Kidney (tissue), 14 donors: ENCODE data around the gene ABCG1. TPM values are rescaled to one million over a fixed set of nuclear protein-coding genes. Genes with fewer than 3 reads are reported as not detected.

Experiments
- DNase-seq, 5 donors: peaks; one replicate each; pipeline ENCODE4 v3.0.0-alpha.2; 2013 to 2020
- FAIRE-seq: peaks from 2 replicates; lab custom pipeline; 2012; peaks lifted over from hg19 to GRCh38; lab: Jason Lieb, UNC
- H3K27ac ChIP-seq, 2 donors: one replicate each; pipeline ENCODE4 v1.7.0; 2013; ENCODE audit warnings: low read depth in 2 of 2, low read length in 2 of 2, inconsistent platforms in 1 of 2
- H3K27me3 ChIP-seq: one replicate; pipeline ENCODE4 v1.7.1; 2013; ENCODE audit warnings: low read length, inconsistent platforms; ENCODE audit not compliant: control insufficient read depth, insufficient read depth
- H3K36me3 ChIP-seq, 3 donors: one replicate each; pipeline versions ENCODE4 v1.7.0 to v1.7.1; 2013; ENCODE audit warnings: low read length in 3 of 3, control low read depth in 1 of 3, inconsistent platforms in 1 of 3; ENCODE audit not compliant: insufficient read depth in 3 of 3, control insufficient read depth in 2 of 3
- H3K4me1 ChIP-seq, 3 donors: one replicate each; pipeline versions ENCODE4 v1.7.0 to v1.7.1; 2013; ENCODE audit warnings: low read length in 3 of 3, inconsistent platforms in 1 of 3, low read depth in 1 of 3; ENCODE audit not compliant: control insufficient read depth in 2 of 3, insufficient read depth in 2 of 3
- H3K4me3 ChIP-seq, 3 donors: one replicate each; pipeline versions ENCODE4 v1.7.0 to v1.8.1; 2013; ENCODE audit warnings: low read length in 3 of 3, control low read depth in 1 of 3, inconsistent platforms in 1 of 3
- H3K9ac ChIP-seq, 3 donors: one replicate each; pipeline versions ENCODE4 v1.7.0 to v1.7.1; 2013; ENCODE audit warnings: low read length in 3 of 3, control low read depth in 1 of 3, inconsistent platforms in 1 of 3
- H3K9me3 ChIP-seq, 3 donors: one replicate each; pipeline versions ENCODE4 v1.7.0 to v1.7.1; 2013; ENCODE audit warnings: low read length in 3 of 3, control low read depth in 1 of 3, inconsistent platforms in 1 of 3; ENCODE audit not compliant: control insufficient read depth in 2 of 3, insufficient read depth in 1 of 3
- CTCF ChIP-seq: IDR thresholded peaks from 3 replicates; pipeline ENCODE4 v1.5.1; 2012; ENCODE audit warnings: mild to moderate bottlenecking, moderate library complexity, borderline replicate concordance; ENCODE audit not compliant: insufficient read depth; ENCODE audit errors: extremely low read depth
- intact Hi-C: fragments of 100-400 bp; cut with DNase I; formaldehyde crosslinking; loops from one replicate; pipeline ENCODE4 v1.11.1; 2022
- polyA plus RNA-seq: library from polyadenylated mRNA; stranded (reverse); fragments of 350-450 nt; fragmentation: Illumina TruSeq; extraction: RNeasy Lipid Tissue Mini Kit (QIAGEN cat#74804); gene quantifications from one replicate; pipeline ENCODE4 v1.2.3, GENCODE V29; 2014; ENCODE audit warnings: low read depth, low replicate concordance; ENCODE audit not compliant: insufficient read depth
- total RNA-seq: library from RNA; stranded (reverse); fragmentation: NEBNext Ultra II Directional; extraction: Animal tissue kit (Norgen Biotek cat#: 25700); gene quantifications from one replicate; pipeline ENCODE4 v1.2.1, GENCODE V29; 2021
- donor health status: control.
- donor health status: control.
- donor health status: control.
- donor health status: control.
- donor health status: control.
- donor health status: DM: yes; HTN: yes; CAD: no.
- donor health status: Normal renal cell carcinoma (clear cell type).

ABCG1 gene
- total and polyA plus RNA-seq, 2 donors from 2014 or later, result 5.6 to 27.6 TPM

GRCh38 chr21:42193721-42194120, 25.2 kb upstream of the ABCG1 start:
- FAIRE-seq, result no peak
- no peak for DNase-seq
- Histone ChIP-seq H3K9ac (no peak overlapping the region), H3K27me3 (no peaks in the 10 kb centered on the region), H3K4me1 (peaks cover 0 to 5% (median 2%) of the 10 kb centered on the region in 3 donors), H3K27ac (no peak overlapping the region), H3K4me3 (no peak overlapping the region), H3K36me3 (no peaks in the 10 kb centered on the region), H3K9me3 (no peaks in the 10 kb centered on the region)
- TF ChIP-seq CTCF, result no peak
- intact Hi-C loops, result no loop called here

- H3K4me1 ChIP-seq, result peaks cover 0 to 5% (median 3%) of the 10 kb centered on the region in 3 donors
- intact Hi-C loops, result no loop called here
- H3K36me3 ChIP-seq, result no peaks in the 10 kb centered on the region
- no peaks in the 10 kb centered on the region for H3K27me3 ChIP-seq
- no peak for DNase-seq
- no peaks in the 10 kb centered on the region for H3K9me3 ChIP-seq
- FAIRE-seq, result no peak
- H3K4me3 ChIP-seq, result no peak overlapping the region
- TF ChIP-seq CTCF, result no peak
- H3K9ac ChIP-seq, result no peak overlapping the region
- no peak overlapping the region for H3K27ac ChIP-seq
Observed at GRCh38 chr21:42194863-42195262, 24.1 kb upstream of the ABCG1 start.

- FAIRE-seq, result no peak
Observed at GRCh38 chr21:42195378-42196031, 23.4 kb upstream of the ABCG1 start.

More at GRCh38 chr21:42195378-42196031, 23.4 kb upstream of the ABCG1 start:
- no peak for DNase-seq
- no peak for TF ChIP-seq CTCF
- Histone ChIP-seq H3K36me3 (no peaks in the 10 kb centered on the region), H3K4me1 (peaks cover 0 to 5% (median 2%) of the 10 kb centered on the region in 3 donors), H3K27ac (no peak overlapping the region), H3K27me3 (no peaks in the 10 kb centered on the region), H3K9ac (no peak overlapping the region), H3K4me3 (no peak overlapping the region), H3K9me3 (no peaks in the 10 kb centered on the region)
- intact Hi-C loops, result no loop called here
